HCT116 (cell line): ENCODE data around the gene KCNH2. TPM values are rescaled to one million over a fixed set of nuclear protein-coding genes. Genes with fewer than 3 reads are reported as not detected.

Experiments used
- ATAC-seq: fragments of 200-7000 bp; cut with Tn5 transposase; 2 replicates; pipeline ENCODE4 v1.9.1; 2020; ENCODE audit warnings: mild to moderate bottlenecking, moderate library complexity
- BruUV-seq: library from RNA; stranded (reverse); fragments of 400-500 nt; replicated peaks from 2 replicates; lab custom pipeline; 2021; lab: Mats Ljungman, UMichigan
- CTCF ChIA-PET: fragments of 300-600 bp; sonication (Branson Sonifier 250); formaldehyde crosslinking; loops from one replicate; lab custom pipeline; 2021; ENCODE audit warnings: antibody characterized with exemption; lab: Charles Lee
- POLR2A ChIA-PET: fragments of 300-600, 350-600 bp; sonication (Branson Sonifier 250); formaldehyde crosslinking; loops from one replicate; lab custom pipeline; 2021; ENCODE audit warnings: antibody characterized with exemption; lab: Charles Lee
- RAD21 ChIA-PET, 2 experiments: fragments of 300-600 bp; sonication (Branson Sonifier 250); formaldehyde crosslinking; loops; one replicate each; lab custom pipeline; 2023; ENCODE audit warnings: low total read pairs in 2 of 2; ENCODE audit not compliant: uncharacterized antibody in 2 of 2, unreplicated experiment in 2 of 2, low non-redundant PET in 1 of 2; lab: Charles Lee
- DNase-seq: peaks from one replicate; pipeline ENCODE4 v3.0.0-alpha.2; 2010; ENCODE audit warnings: low read depth, low spot score
- H2AFZ ChIP-seq: fragments of 200-600 bp; shearing (Covaris generic), sonication (generic); 2 replicates; pipeline ENCODE4 v1.6.1; 2017; ENCODE audit warnings: low read depth, mixed run types, mixed read lengths, antibody characterized with exemption, low read length; ENCODE audit not compliant: poor library complexity, severe bottlenecking
- H3K27ac ChIP-seq: 2 replicates; pipeline ENCODE4 v1.5.1; 2012; ENCODE audit warnings: low read depth, low read length
- H3K27me3 ChIP-seq: fragments of 200-600 bp; sonication (generic); 2 replicates; pipeline ENCODE4 v1.6.1; 2016; ENCODE audit warnings: mixed run types, low read length, mixed read lengths; ENCODE audit not compliant: insufficient read depth
- H3K36me3 ChIP-seq, 2 experiments: fragments of 200-500 bp in 1 of 2; fragments of 200-600 bp in 1 of 2; sonication (Bioruptor generic) in 1 of 2; sonication (generic) in 1 of 2; 2 replicates each; pipeline versions ENCODE4 v1.5.1 to v1.6.1; 2014 to 2016; ENCODE audit warnings: low read length in 2 of 2, inconsistent platforms in 1 of 2, mixed read lengths in 1 of 2, mixed run types in 1 of 2; ENCODE audit not compliant: insufficient read depth in 2 of 2, control insufficient read depth in 1 of 2
- H3K4me1 ChIP-seq, 2 experiments: fragments of 200-600 bp in 1 of 2; sonication (generic) in 1 of 2; 2 replicates each; pipeline versions ENCODE4 v1.5.1 to v1.6.1; 2012 to 2017; ENCODE audit warnings: low read length in 2 of 2, inconsistent platforms in 1 of 2, mild to moderate bottlenecking in 1 of 2, mixed read lengths in 1 of 2, mixed run types in 1 of 2, moderate library complexity in 1 of 2; ENCODE audit not compliant: insufficient read depth in 2 of 2, control insufficient read depth in 1 of 2
- H3K4me2 ChIP-seq: fragments of 200-600 bp; sonication (generic); 2 replicates; pipeline ENCODE4 v1.6.1; 2017; ENCODE audit warnings: mixed run types, low read length, mixed read lengths
- H3K4me3 ChIP-seq, 2 experiments: fragments of 200-600 bp in 1 of 2; sonication (generic) in 1 of 2; replicated peaks in 1 of 2; 2 replicates each; pipeline ENCODE4 v1.5.1; 2011 to 2016; ENCODE audit warnings: low read length in 2 of 2, control low read depth in 1 of 2, low read depth in 1 of 2, mild to moderate bottlenecking in 1 of 2, mixed read lengths in 1 of 2, mixed run types in 1 of 2
- H3K79me2 ChIP-seq: fragments of 200-600 bp; sonication (generic); 2 replicates; pipeline ENCODE4 v1.6.1; 2017; ENCODE audit warnings: mild to moderate bottlenecking, mixed run types, low read length, moderate library complexity, mixed read lengths; ENCODE audit not compliant: insufficient read depth
- H3K9ac ChIP-seq: fragments of 200-600 bp; sonication (generic); 2 replicates; pipeline ENCODE4 v1.6.1; 2016; ENCODE audit warnings: low read length, mixed read lengths
- H3K9me2 ChIP-seq: fragments of 200-600 bp; sonication (generic), shearing (Covaris generic); 2 replicates; pipeline ENCODE4 v1.6.1; 2017; ENCODE audit warnings: mixed run types, mild to moderate bottlenecking, moderate library complexity; ENCODE audit not compliant: insufficient read depth
- H3K9me3 ChIP-seq, 2 experiments: fragments of 200-500 bp in 1 of 2; fragments of 200-600 bp in 1 of 2; sonication (Bioruptor generic) in 1 of 2; sonication (generic) in 1 of 2; 2 replicates each; pipeline ENCODE4 v1.6.1; 2014 to 2017; ENCODE audit warnings: low read length in 2 of 2, mixed read lengths in 2 of 2, inconsistent platforms in 1 of 2, low read depth in 1 of 2, mild to moderate bottlenecking in 1 of 2, mixed run types in 1 of 2, moderate library complexity in 1 of 2; ENCODE audit not compliant: control insufficient read depth in 1 of 2, insufficient read depth in 1 of 2
- H4K20me1 ChIP-seq: fragments of 200-600 bp; sonication (generic), shearing (Covaris generic); 2 replicates; pipeline ENCODE4 v1.6.1; 2017; ENCODE audit warnings: mixed run types, mild to moderate bottlenecking, moderate library complexity; ENCODE audit not compliant: insufficient read depth
- CEBPB ChIP-seq: IDR thresholded peaks from 2 replicates; pipeline ENCODE4 v1.6.1; 2012; ENCODE audit warnings: low read depth
- CTCF ChIP-seq, 3 experiments: fragments of 200-600 bp in 1 of 3; sonication (generic) in 1 of 3; IDR thresholded peaks in 2 of 3; conservative IDR thresholded peaks in 1 of 3; 2 replicates each; pipeline ENCODE4 v1.5.1; 2012 to 2017; ENCODE audit warnings: low read depth in 2 of 3, low read length in 2 of 3, antibody characterized with exemption in 1 of 3, borderline replicate concordance in 1 of 3, control low read depth in 1 of 3, mild to moderate bottlenecking in 1 of 3, mixed read lengths in 1 of 3, mixed run types in 1 of 3, moderate library complexity in 1 of 3; ENCODE audit not compliant: insufficient read depth in 1 of 3
- ELF1 ChIP-seq: IDR thresholded peaks from 2 replicates; pipeline ENCODE4 v1.6.1; 2012; ENCODE audit warnings: low read depth, borderline replicate concordance
- EZH2phosphoT487 ChIP-seq: fragments of 200-600 bp; IDR thresholded peaks from 2 replicates; pipeline ENCODE4 v1.6.1; 2018; ENCODE audit warnings: antibody characterized with exemption, borderline replicate concordance
- FOSL1 ChIP-seq: IDR thresholded peaks from 2 replicates; pipeline ENCODE4 v1.6.1; 2012; ENCODE audit warnings: low read depth
- POLR2A ChIP-seq: IDR thresholded peaks from 2 replicates; pipeline ENCODE4 v1.7.0; 2011; ENCODE audit warnings: borderline replicate concordance; ENCODE audit not compliant: insufficient read depth, insufficient read length; ENCODE audit errors: extremely low read depth
- POLR2AphosphoS5 ChIP-seq: IDR thresholded peaks from 2 replicates; pipeline ENCODE4 v1.6.1; 2011; ENCODE audit warnings: mild to moderate bottlenecking, low read depth, low read length, moderate library complexity
- SP1 ChIP-seq: IDR thresholded peaks from 2 replicates; pipeline ENCODE4 v1.6.1; 2012; ENCODE audit warnings: low read depth
- SRF ChIP-seq: IDR thresholded peaks from 2 replicates; pipeline ENCODE4 v1.6.1; 2012; ENCODE audit warnings: low read depth
- TCF7L2 ChIP-seq: IDR thresholded peaks from 2 replicates; pipeline ENCODE4 v1.7.0; 2011; ENCODE audit warnings: borderline replicate concordance, inconsistent platforms; ENCODE audit not compliant: insufficient read depth, insufficient read length; ENCODE audit errors: extremely low read depth
- intact Hi-C: fragments of 100-400 bp; cut with micrococcal nuclease; formaldehyde crosslinking; loops from 2 replicates; pipeline ENCODE4 v1.10.0; 2022
- total RNA-seq: library from RNA; stranded (reverse); gene quantifications from one replicate; pipeline ENCODE4 v1.2.1, GENCODE V29; 2021; ENCODE audit not compliant: unreplicated experiment
- TF ChIP-seq, protein P1 (sequence below): IDR thresholded peaks from 2 replicates; pipeline ENCODE4 v1.6.1; 2012

Gene KCNH2
- total RNA-seq, 1 experiment from 2014 or later: 9.7 TPM

DNA sequence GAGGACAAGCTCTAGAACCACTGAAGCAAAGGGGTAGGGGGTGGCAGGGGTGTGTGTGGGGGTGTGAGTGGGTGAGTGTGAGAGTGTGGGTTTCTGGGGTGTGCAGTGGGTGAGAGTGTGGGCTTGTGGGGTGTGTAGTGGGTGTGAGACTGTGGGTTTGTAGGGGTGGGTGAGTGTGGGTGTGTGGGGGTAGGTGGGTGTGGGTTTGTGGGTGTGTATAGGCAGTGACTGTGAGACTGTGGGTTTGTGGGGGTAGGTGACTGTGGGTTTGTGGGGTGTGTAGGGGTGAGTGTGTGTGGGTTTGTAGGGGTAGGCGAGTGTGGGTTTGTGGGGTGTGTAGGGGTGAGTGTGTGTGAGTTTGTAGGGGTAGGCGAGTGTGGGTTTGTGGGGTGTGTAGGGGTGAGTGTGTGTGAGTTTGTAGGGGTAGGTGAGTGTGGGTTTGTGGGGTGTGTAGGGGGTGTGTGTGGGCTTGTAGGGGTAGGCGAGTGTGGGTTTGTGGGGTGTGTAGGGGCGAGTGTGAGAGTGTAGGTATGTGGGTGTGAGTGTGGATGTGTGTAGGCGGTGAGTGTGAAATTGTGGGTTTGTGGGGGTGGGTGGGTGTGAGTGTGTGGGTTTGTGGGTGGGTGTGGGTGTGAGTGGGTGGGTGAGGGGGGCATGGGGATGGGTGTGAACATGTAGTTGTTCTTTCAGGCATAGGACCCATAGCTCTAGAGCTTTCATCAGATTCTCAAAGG lies 21.5 kb upstream of the KCNH2 start:
- CTCF ChIA-PET: no interaction called here
- H3K4me3 ChIP-seq: no peak overlapping the region
- TF ChIP-seq FOSL1: no peak
- TF ChIP-seq SRF: no peak
- TF ChIP-seq POLR2A: no peak
- TF ChIP-seq SP1: no peak
- no peak for TF ChIP-seq CEBPB
- no peak for TF ChIP-seq EZH2phosphoT487
- no peak for TF ChIP-seq CTCF (IDR thresholded peaks at IDR 0.05 in 2 of 3, conservative IDR thresholded peaks at IDR 0.05 in 1 of 3; ENCODE audit: borderline replicate concordance in 1 of 3, insufficient read depth in 1 of 3, low read depth in 2 of 3, low read length in 2 of 3)
- no peak for TF ChIP-seq POLR2AphosphoS5
- TF ChIP-seq TCF7L2: no peak
- no peak for TF ChIP-seq ELF1
- TF ChIP-seq, protein P1, sequence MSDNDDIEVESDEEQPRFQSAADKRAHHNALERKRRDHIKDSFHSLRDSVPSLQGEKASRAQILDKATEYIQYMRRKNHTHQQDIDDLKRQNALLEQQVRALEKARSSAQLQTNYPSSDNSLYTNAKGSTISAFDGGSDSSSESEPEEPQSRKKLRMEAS: no peak
- intact Hi-C loops: no loop called here
- BruUV-seq: no TSS peak
- POLR2A ChIA-PET: no interaction called here
- no peak overlapping the region for H2AFZ ChIP-seq
- ATAC-seq (no peak), DNase-seq (no peak)
- no peak overlapping the region for H3K9ac ChIP-seq
- no peaks in the 10 kb centered on the region for H3K4me1 ChIP-seq
- H3K27me3 ChIP-seq: no peaks in the 10 kb centered on the region
- H3K27ac ChIP-seq: no peak overlapping the region
- no peaks in the 10 kb centered on the region for H3K36me3 ChIP-seq
- H4K20me1 ChIP-seq: no peaks in the 10 kb centered on the region
- no peaks in the 10 kb centered on the region for H3K9me3 ChIP-seq
- no peak overlapping the region for H3K4me2 ChIP-seq
- no peaks in the 10 kb centered on the region for H3K79me2 ChIP-seq
- H3K9me2 ChIP-seq: no peaks in the 10 kb centered on the region
- RAD21 ChIA-PET: no interaction called here
